Memory B cell (primary cell): ENCODE results near the gene IFT43.

Experiments
- ATAC-seq: fragments of 150-1000 bp; cut with Tn5 transposase; 2 replicates; pipeline ENCODE4 v1.10.0; 2021; ENCODE audit warnings: low read depth, mild to moderate bottlenecking, moderate library complexity
- DNase-seq, 2 donors: peaks; one replicate each; pipeline ENCODE4 v3.0.0; 2022; ENCODE audit warnings: low spot score in 2 of 2
- H3K27ac Mint-ChIP-seq: one replicate; pipeline ENCODE4 v1.8.0; 2022; ENCODE audit warnings: mild to moderate bottlenecking, moderate library complexity, mixed read lengths
- H3K27me3 Mint-ChIP-seq: one replicate; pipeline ENCODE4 v1.8.0; 2022; ENCODE audit warnings: mixed read lengths
- H3K36me3 Mint-ChIP-seq: one replicate; pipeline ENCODE4 v1.8.0; 2022; ENCODE audit warnings: mild to moderate bottlenecking, mixed read lengths
- H3K4me1 Mint-ChIP-seq: one replicate; pipeline ENCODE4 v1.8.0; 2022; ENCODE audit warnings: mixed read lengths
- H3K4me3 Mint-ChIP-seq: one replicate; pipeline ENCODE4 v1.8.0; 2022; ENCODE audit warnings: mild to moderate bottlenecking, moderate library complexity, mixed read lengths
- H3K9me3 Mint-ChIP-seq: one replicate; pipeline ENCODE4 v1.8.0; 2022; ENCODE audit warnings: mixed read lengths

IFT43 gene

DNA sequence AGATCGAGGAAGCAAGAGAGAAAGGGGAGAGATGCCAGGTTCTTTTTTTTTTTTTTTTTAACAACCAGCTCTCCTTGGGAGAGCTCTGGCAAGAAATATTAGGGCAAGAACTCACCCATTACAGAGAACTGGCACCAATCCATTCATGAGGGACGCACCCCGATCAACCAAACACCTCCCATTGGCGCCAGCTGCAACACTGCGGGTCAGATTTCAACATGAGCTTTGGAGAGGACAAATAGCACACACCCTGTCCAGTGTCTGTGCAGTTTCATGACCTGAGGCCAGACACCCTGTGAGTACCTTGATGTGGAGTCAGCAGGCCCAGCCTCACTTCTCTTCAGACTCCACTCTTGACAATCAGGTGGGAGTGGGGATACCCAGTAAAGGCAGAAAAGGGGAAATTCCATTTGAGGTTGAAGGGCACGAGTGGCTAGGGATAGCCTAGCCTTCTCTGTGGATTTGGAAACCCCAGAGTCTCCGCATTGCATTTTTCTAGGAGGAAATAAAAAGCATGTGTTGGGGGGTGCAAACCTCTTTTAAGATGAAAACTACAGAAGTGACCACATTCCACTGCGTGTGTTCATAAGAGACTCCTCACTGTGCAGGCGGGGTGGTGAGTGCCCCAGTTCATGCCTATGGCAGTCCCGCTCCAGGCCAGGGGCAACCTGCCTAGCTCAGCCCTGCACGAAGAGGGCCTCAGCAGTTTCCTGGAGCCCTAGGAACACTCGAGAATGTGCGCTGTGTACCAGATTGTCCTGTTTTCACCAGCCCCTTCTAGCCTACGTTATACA, 123.7 kb downstream of the IFT43 start:
- ATAC-seq (no peak), DNase-seq (no peak)
- no peaks in the 10 kb centered on the region for H3K36me3 Mint-ChIP-seq
- H3K4me1 Mint-ChIP-seq = no peaks in the 10 kb centered on the region
- peaks cover 10% of the 10 kb centered on the region for H3K27me3 Mint-ChIP-seq
- no peak overlapping the region for H3K27ac Mint-ChIP-seq
- no peak overlapping the region for H3K4me3 Mint-ChIP-seq
- H3K9me3 Mint-ChIP-seq = peaks cover 5% of the 10 kb centered on the region

GRCh38 chr14:76112889-76113624, 127.5 kb downstream of the IFT43 start:
- Mint-ChIP-seq H3K36me3 (no peaks in the 10 kb centered on the region), H3K4me1 (no peaks in the 10 kb centered on the region)

GRCh38 chr14:76113691-76114090, 128.1 kb downstream of the IFT43 start:
- Mint-ChIP-seq H3K4me1 (no peaks in the 10 kb centered on the region), H3K27me3 (peaks cover 8% of the 10 kb centered on the region), H3K9me3 (peaks cover 2% of the 10 kb centered on the region), H3K27ac (no peak overlapping the region), H3K36me3 (no peaks in the 10 kb centered on the region), H3K4me3 (no peak overlapping the region)
- ATAC-seq (no peak), DNase-seq (no peak)

More at GRCh38 chr14:76112889-76113624, 127.5 kb downstream of the IFT43 start:
- Mint-ChIP-seq H3K27ac (no peak overlapping the region), H3K4me3 (no peak overlapping the region), H3K9me3 (peaks cover 5% of the 10 kb centered on the region), H3K27me3 (peaks cover 10% of the 10 kb centered on the region)
- DNase-seq = no peak
- ATAC-seq = no peak

DNA sequence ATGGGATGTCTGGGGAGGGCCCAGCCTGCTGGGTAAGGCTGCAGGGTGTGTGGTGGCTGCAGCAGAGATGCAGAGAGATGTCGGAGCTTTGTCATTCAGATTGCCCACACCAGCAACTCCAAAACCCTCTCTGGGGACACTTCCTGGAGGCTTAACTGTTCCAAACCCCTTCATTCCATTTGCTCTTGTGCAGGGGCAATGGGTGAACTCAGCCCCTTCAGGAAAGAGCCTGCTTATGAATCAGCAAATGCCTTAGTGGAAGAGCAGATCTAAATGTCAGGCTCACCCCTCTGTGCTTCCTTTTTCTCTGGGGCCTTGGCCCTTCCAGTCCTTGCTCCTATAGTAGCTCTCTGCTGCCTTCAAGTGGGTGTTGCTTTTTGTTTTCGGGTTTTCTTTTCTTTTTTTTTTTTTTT, 129.5 kb downstream of the IFT43 start:
- ATAC-seq = no peak
- H3K4me3 Mint-ChIP-seq = no peak overlapping the region
- DNase-seq = no peak
- H3K9me3 Mint-ChIP-seq = no peaks in the 10 kb centered on the region
- H3K4me1 Mint-ChIP-seq = no peaks in the 10 kb centered on the region
- H3K36me3 Mint-ChIP-seq = no peaks in the 10 kb centered on the region
- H3K27ac Mint-ChIP-seq = no peak overlapping the region
- H3K27me3 Mint-ChIP-seq = peaks cover 8% of the 10 kb centered on the region

GRCh38 chr14:76117789-76118484, 132.4 kb downstream of the IFT43 start:
- H3K4me3 Mint-ChIP-seq = no peak overlapping the region
- H3K4me1 Mint-ChIP-seq = no peaks in the 10 kb centered on the region
- no peaks in the 10 kb centered on the region for H3K9me3 Mint-ChIP-seq
- H3K27me3 Mint-ChIP-seq = peaks cover 8% of the 10 kb centered on the region
- no peaks in the 10 kb centered on the region for H3K36me3 Mint-ChIP-seq
- ATAC-seq (no peak), DNase-seq (no peak)
- H3K27ac Mint-ChIP-seq = no peak overlapping the region

DNA sequence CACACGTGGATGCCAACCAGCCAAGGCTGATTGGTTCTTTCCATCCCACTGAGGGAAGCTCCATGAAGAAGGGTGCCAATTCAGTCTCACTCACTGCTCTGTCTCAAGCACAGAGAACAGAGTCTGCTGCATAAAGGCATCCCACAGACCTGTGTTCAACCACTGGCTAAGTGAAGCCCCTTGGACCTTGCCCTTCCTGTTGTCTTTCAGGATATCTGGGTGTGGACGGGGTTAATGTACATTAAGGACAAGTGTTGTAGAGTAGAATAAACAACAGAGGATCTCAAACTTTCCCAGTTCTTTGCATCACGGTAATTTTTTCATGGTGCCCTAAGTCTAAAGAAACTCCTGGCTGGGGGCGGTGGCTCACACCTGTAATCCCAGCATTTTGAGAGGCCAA, 133.0 kb downstream of the IFT43 start:
- Mint-ChIP-seq H3K4me1 (no peaks in the 10 kb centered on the region), H3K9me3 (no peaks in the 10 kb centered on the region), H3K27me3 (peaks cover 11% of the 10 kb centered on the region), H3K4me3 (no peak overlapping the region), H3K36me3 (no peaks in the 10 kb centered on the region), H3K27ac (no peak overlapping the region)
- ATAC-seq (no peak), DNase-seq (no peak)

DNA sequence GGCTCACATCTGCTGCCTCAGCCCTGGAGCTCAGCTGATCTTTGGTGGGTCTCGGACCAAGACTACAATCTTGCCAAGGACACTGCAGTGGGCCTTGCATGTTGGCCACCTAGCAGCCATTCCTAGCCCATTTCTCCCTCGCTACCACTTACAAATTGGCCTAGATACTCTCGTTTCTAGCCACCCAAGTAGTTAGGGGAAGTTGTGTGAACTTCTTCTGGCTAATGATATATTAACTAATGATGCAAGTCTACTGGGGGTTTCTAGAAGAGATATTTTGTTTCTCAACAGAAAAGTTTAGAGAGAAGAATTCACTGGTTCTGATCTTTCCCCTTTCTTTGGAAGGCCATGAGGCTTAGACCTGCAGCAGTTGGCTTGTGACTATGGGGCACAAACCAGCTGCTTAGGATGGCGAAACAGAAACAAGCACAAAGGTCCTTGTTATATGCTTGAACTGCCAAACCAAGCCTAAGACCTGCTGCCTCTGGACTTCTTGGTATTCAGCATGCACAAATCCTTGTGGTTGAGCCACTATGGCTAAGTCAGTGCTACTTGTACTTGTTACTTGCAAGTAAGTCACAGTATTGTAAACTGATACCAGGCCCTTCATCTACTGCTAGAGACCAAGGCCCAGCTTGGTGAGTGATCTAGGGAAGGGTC, 135.7 kb downstream of the IFT43 start:
- ATAC-seq (no peak), DNase-seq (no peak)
- Mint-ChIP-seq H3K27ac (no peak overlapping the region), H3K36me3 (no peaks in the 10 kb centered on the region), H3K9me3 (no peaks in the 10 kb centered on the region), H3K4me3 (no peak overlapping the region), H3K4me1 (no peaks in the 10 kb centered on the region), H3K27me3 (peaks cover 4% of the 10 kb centered on the region)

GRCh38 chr14:76123426-76124225, 138.1 kb downstream of the IFT43 start:
- Mint-ChIP-seq H3K9me3 (peaks cover 2% of the 10 kb centered on the region), H3K27me3 (peaks cover 8% of the 10 kb centered on the region), H3K36me3 (no peaks in the 10 kb centered on the region), H3K4me1 (no peaks in the 10 kb centered on the region), H3K27ac (no peak overlapping the region), H3K4me3 (no peak overlapping the region)
- ATAC-seq (no peak), DNase-seq (no peak)

- H3K27ac Mint-ChIP-seq = no peak overlapping the region
- no peak for ATAC-seq
- H3K4me1 Mint-ChIP-seq = no peaks in the 10 kb centered on the region
- peaks cover 2% of the 10 kb centered on the region for H3K9me3 Mint-ChIP-seq
- no peaks in the 10 kb centered on the region for H3K36me3 Mint-ChIP-seq
- no peak for DNase-seq
- H3K27me3 Mint-ChIP-seq = peaks cover 10% of the 10 kb centered on the region
- H3K4me3 Mint-ChIP-seq = no peak overlapping the region
Measured at GRCh38 chr14:76125511-76125910, 139.9 kb downstream of the IFT43 start.

DNA sequence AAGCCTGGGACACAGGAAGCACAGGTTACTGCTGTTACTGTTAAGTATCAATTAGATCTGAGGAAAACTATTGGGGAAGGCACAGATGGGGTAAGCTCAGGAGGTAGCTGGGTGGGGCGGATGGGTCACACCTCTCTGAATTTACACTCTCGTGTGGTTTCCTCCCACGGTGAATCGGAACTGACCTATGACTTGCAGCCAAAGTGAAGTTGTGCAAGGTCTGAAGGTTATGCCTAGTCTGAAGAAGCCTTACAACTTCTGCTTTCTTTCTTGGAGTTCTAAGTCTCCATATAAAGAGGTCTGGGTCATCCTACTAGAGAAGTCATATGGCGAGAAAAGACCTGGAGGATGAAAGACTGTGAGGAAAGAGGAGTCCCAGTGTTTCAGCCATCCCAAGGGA, 140.5 kb downstream of the IFT43 start:
- Mint-ChIP-seq H3K27ac (no peak overlapping the region), H3K27me3 (peaks cover 14% of the 10 kb centered on the region), H3K4me1 (no peaks in the 10 kb centered on the region), H3K4me3 (no peak overlapping the region), H3K36me3 (no peaks in the 10 kb centered on the region), H3K9me3 (peaks cover 2% of the 10 kb centered on the region)
- ATAC-seq = no peak
- DNase-seq = no peak

- peaks cover 5% of the 10 kb centered on the region for H3K9me3 Mint-ChIP-seq
- DNase-seq (no peak), ATAC-seq (no peak)
- no peak overlapping the region for H3K27ac Mint-ChIP-seq
- H3K4me3 Mint-ChIP-seq = no peak overlapping the region
- H3K4me1 Mint-ChIP-seq = no peaks in the 10 kb centered on the region
- H3K27me3 Mint-ChIP-seq = peaks cover 25% of the 10 kb centered on the region
- no peaks in the 10 kb centered on the region for H3K36me3 Mint-ChIP-seq
Measured at GRCh38 chr14:76129851-76130576, 144.5 kb downstream of the IFT43 start.

- H3K27ac Mint-ChIP-seq = no peak overlapping the region
- no peak overlapping the region for H3K4me3 Mint-ChIP-seq
- DNase-seq = no peak
- no peaks in the 10 kb centered on the region for H3K36me3 Mint-ChIP-seq
- no peaks in the 10 kb centered on the region for H3K4me1 Mint-ChIP-seq
- peaks cover 5% of the 10 kb centered on the region for H3K9me3 Mint-ChIP-seq
- no peak for ATAC-seq
- H3K27me3 Mint-ChIP-seq = peaks cover 30% of the 10 kb centered on the region
Measured at GRCh38 chr14:76131071-76131965, 145.8 kb downstream of the IFT43 start.
